C4-2B (cell line): ENCODE data around the gene GRIA1.

Source experiments
- H3K27ac ChIP-seq: fragments of 450-650 bp; 2 replicates; pipeline ENCODE4 v1.5.1; 2017
- CTCF ChIP-seq: fragments of 450-650 bp; conservative IDR thresholded peaks from 2 replicates; pipeline ENCODE4 v1.5.1; 2017; ENCODE audit warnings: mild to moderate bottlenecking
- ZFX ChIP-seq: fragments of 450-650 bp; IDR thresholded peaks from 2 replicates; pipeline ENCODE4 v1.6.1; 2017

Gene GRIA1

GRCh38 chr5:153654504-153655200, 164.2 kb downstream of the GRIA1 start:
- H3K27ac ChIP-seq, result no peak overlapping the region
- TF ChIP-seq ZFX, result no peak
- TF ChIP-seq CTCF, result no peak

GRCh38 chr5:153655201-153655510, 164.7 kb downstream of the GRIA1 start:
- no peak overlapping the region for H3K27ac ChIP-seq
- TF ChIP-seq CTCF, result no peak
- TF ChIP-seq ZFX, result no peak

DNA sequence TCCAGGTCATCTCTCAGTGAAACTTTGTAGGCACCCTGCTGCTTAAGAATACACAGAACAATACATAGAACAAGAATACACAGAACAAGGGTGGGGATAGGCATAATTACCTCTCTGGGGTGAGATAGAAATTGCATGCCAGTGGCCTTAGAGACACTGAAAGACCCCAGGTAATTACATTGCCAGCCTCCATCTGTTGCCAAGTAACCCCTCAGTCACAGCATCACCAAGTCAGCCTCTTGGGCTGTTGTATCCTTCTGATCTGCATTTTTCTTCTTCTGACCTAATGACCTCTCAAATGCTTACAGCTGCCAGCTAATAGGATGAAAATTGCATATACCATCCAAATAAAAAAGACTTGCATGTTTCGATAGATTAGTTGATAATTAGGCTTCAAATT, 167.7 kb downstream of the GRIA1 start:
- no peak overlapping the region for H3K27ac ChIP-seq
- no peak for TF ChIP-seq CTCF
- no peak for TF ChIP-seq ZFX

DNA sequence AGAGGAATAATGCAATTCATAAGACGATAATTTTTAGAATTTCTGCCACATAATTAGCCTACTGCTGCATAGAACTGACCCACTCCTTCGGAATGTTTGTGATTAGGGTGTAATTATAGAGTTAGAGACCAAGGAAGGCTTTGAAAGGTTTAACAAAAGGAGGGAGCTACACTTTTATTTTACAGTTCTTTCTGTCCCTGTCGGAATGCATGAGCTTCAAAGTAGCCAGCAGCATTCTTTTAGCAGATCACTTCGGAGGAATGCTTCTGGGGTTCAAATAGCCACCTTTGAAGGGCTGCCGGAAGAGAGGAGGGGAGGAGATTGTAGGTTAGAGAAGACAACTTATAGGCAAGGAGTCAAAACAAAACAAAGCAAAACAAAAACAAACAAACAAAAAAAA, 168.1 kb downstream of the GRIA1 start:
- no peak overlapping the region for H3K27ac ChIP-seq

DNA sequence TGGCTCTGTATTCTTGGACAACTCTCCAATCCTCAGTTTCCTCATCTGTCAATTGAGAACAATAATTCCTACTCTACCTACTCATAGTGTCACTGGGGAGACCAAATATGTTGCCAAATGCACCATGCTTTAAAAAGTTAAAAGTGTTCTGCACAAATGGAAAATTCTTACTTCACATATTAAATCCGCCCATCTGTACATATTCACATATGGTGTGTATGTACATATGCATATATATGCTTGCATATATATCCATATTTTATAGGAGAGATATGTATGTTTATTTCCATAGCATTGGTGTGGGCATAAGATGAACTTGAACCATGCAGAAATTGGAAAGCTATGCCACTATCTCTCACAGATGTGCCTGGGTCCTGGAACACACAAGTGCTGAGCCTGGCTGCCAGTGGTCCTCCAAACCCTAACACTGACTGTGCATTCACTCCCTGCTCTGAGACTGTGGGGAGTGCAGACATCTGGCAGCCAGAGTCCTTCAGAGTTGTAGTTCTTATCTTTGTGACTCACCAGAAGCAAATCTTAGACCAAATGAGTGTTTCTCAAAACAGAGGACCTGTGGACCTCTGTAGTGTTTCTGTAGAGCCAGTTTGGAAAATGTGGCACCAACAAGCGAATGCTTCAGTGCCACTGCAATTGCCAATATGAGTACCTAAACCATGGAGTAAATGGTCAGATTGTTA, 168.7 kb downstream of the GRIA1 start:
- no peak overlapping the region for H3K27ac ChIP-seq
- TF ChIP-seq CTCF, result no peak
- no peak for TF ChIP-seq ZFX

More for the DNA sequence above, 168.1 kb downstream of the GRIA1 start:
- TF ChIP-seq CTCF (no peak), ZFX (no peak)

- H3K27ac ChIP-seq, result no peak overlapping the region
- no peak for TF ChIP-seq CTCF
- no peak for TF ChIP-seq ZFX
Measured at GRCh38 chr5:153660919-153661318, 170.4 kb downstream of the GRIA1 start.

GRCh38 chr5:153661897-153662296, 171.4 kb downstream of the GRIA1 start:
- H3K27ac ChIP-seq, result no peak overlapping the region
- TF ChIP-seq ZFX, result no peak
- no peak for TF ChIP-seq CTCF
